NT2/D1 (cell line): ENCODE results near the gene SFXN3.

Experiments
- DNase-seq: peaks from one replicate; pipeline ENCODE4 v3.0.0-alpha.2; 2011; ENCODE audit warnings: low read depth, low spot score
- H3K27me3 ChIP-seq: 2 replicates; pipeline ENCODE4 v1.6.0; 2011; ENCODE audit warnings: mild to moderate bottlenecking; ENCODE audit not compliant: insufficient read length, insufficient read depth
- H3K36me3 ChIP-seq: 2 replicates; pipeline ENCODE4 v1.6.1; 2011; ENCODE audit warnings: mild to moderate bottlenecking, low read length, mixed read lengths; ENCODE audit not compliant: insufficient read depth, insufficient read length
- H3K4me1 ChIP-seq: 2 replicates; pipeline ENCODE4 v1.5.1; 2011; ENCODE audit not compliant: insufficient read depth, insufficient read length
- H3K4me3 ChIP-seq: 2 replicates; pipeline ENCODE4 v1.5.1; 2011; ENCODE audit warnings: low read depth; ENCODE audit not compliant: insufficient read length
- H3K9ac ChIP-seq: 2 replicates; pipeline ENCODE4 v1.6.0; 2011; ENCODE audit warnings: low read depth; ENCODE audit not compliant: insufficient read length
- H3K9me3 ChIP-seq: 2 replicates; pipeline ENCODE4 v1.5.1; 2011; ENCODE audit warnings: mild to moderate bottlenecking, low read length; ENCODE audit not compliant: insufficient read depth
- SUZ12 ChIP-seq: IDR thresholded peaks from 2 replicates; pipeline ENCODE4 v1.6.1; 2011; ENCODE audit not compliant: insufficient read length, insufficient read depth; ENCODE audit errors: extremely low read depth
- YY1 ChIP-seq: IDR thresholded peaks from 2 replicates; pipeline ENCODE4 v1.6.1; 2011; ENCODE audit not compliant: insufficient read length, insufficient read depth
- ZNF274 ChIP-seq: IDR thresholded peaks from 2 replicates; pipeline ENCODE4 v1.6.1; 2011; ENCODE audit warnings: mild to moderate bottlenecking, low read depth, low read length

The SFXN3 gene

GRCh38 chr10:101042667-101043362 lies 11.8 kb downstream of the SFXN3 start:
- Histone ChIP-seq H3K36me3 (peaks cover 3% of the 10 kb centered on the region), H3K27me3 (no peaks in the 10 kb centered on the region)
- DNase-seq, result peak; percentile 85

GRCh38 chr10:101043363-101043707 lies 12.3 kb downstream of the SFXN3 start:
- TF ChIP-seq SUZ12, result no peak
- TF ChIP-seq ZNF274, result no peak
- no peaks in the 10 kb centered on the region for H3K27me3 ChIP-seq
- DNase-seq, result no peak
- H3K4me1 ChIP-seq, result peaks cover 6% of the 10 kb centered on the region
- H3K36me3 ChIP-seq, result no peaks in the 10 kb centered on the region
- H3K4me3 ChIP-seq, result peak overlapping the region; percentile 45
- no peaks in the 10 kb centered on the region for H3K9me3 ChIP-seq
- peak overlapping the region; percentile 83 for H3K9ac ChIP-seq

More at GRCh38 chr10:101042667-101043362, 11.8 kb downstream of the SFXN3 start:
- H3K4me3 ChIP-seq, result peak overlapping the region; percentile 45
- no peaks in the 10 kb centered on the region for H3K9me3 ChIP-seq
- H3K4me1 ChIP-seq, result peaks cover 6% of the 10 kb centered on the region
- H3K9ac ChIP-seq, result peak overlapping the region; percentile 83
- TF ChIP-seq SUZ12 (no peak), ZNF274 (no peak), YY1 (no peak)

- no peak for TF ChIP-seq ZNF274
- H3K9ac ChIP-seq, result no peak overlapping the region
- H3K27me3 ChIP-seq, result no peaks in the 10 kb centered on the region
- no peaks in the 10 kb centered on the region for H3K9me3 ChIP-seq
- DNase-seq, result no peak
- H3K4me3 ChIP-seq, result no peak overlapping the region
- H3K4me1 ChIP-seq, result peaks cover 4% of the 10 kb centered on the region
- no peaks in the 10 kb centered on the region for H3K36me3 ChIP-seq
Measured at GRCh38 chr10:101044117-101044516, 13.1 kb downstream of the SFXN3 start.

GRCh38 chr10:101046332-101047238 lies 15.6 kb downstream of the SFXN3 start:
- H3K4me3 ChIP-seq, result no peak overlapping the region

GRCh38 chr10:101047268-101047667 lies 16.2 kb downstream of the SFXN3 start:
- Histone ChIP-seq H3K9ac (no peak overlapping the region), H3K36me3 (no peaks in the 10 kb centered on the region), H3K9me3 (no peaks in the 10 kb centered on the region), H3K4me3 (no peak overlapping the region), H3K4me1 (peaks cover 8% of the 10 kb centered on the region), H3K27me3 (peaks cover 5% of the 10 kb centered on the region)
- no peak for DNase-seq
- no peak for TF ChIP-seq ZNF274
- no peak for TF ChIP-seq SUZ12
- no peak for TF ChIP-seq YY1

More at GRCh38 chr10:101046332-101047238, 15.6 kb downstream of the SFXN3 start:
- Histone ChIP-seq H3K9me3 (no peaks in the 10 kb centered on the region), H3K9ac (no peak overlapping the region), H3K4me1 (peaks cover 10% of the 10 kb centered on the region), H3K36me3 (no peaks in the 10 kb centered on the region), H3K27me3 (peaks cover 5% of the 10 kb centered on the region)
- no peak for TF ChIP-seq SUZ12
- no peak for TF ChIP-seq YY1
- no peak for TF ChIP-seq ZNF274
- DNase-seq, result no peak

GRCh38 chr10:101047961-101048892 lies 17.2 kb downstream of the SFXN3 start:
- Histone ChIP-seq H3K36me3 (no peaks in the 10 kb centered on the region), H3K27me3 (peaks cover 5% of the 10 kb centered on the region), H3K4me1 (peaks cover 6% of the 10 kb centered on the region), H3K9me3 (no peaks in the 10 kb centered on the region), H3K9ac (no peak overlapping the region), H3K4me3 (no peak overlapping the region)
- no peak for DNase-seq
- TF ChIP-seq YY1 (no peak), ZNF274 (no peak), SUZ12 (no peak)
